Chondrocyte (in vitro differentiated cells): ENCODE results near the gene OR9A4. TPM values are rescaled to one million over a fixed set of nuclear protein-coding genes. Genes with fewer than 3 reads are reported as not detected.

Experiments used
- DNase-seq: peaks from one replicate; pipeline ENCODE4 v3.0.0; 2021; ENCODE audit warnings: mixed read lengths, low spot score
- H3K27ac Mint-ChIP-seq: one replicate; pipeline ENCODE4 v1.8.0; 2021; ENCODE audit warnings: mild to moderate bottlenecking, moderate library complexity, mixed read lengths; ENCODE audit not compliant: unreplicated experiment
- H3K27me3 Mint-ChIP-seq: 2 replicates; pipeline ENCODE4 v1.8.0; 2021; ENCODE audit warnings: low read depth, mixed read lengths
- H3K36me3 Mint-ChIP-seq: 2 replicates; pipeline ENCODE4 v1.8.0; 2021; ENCODE audit warnings: low read depth, mixed read lengths
- H3K4me1 Mint-ChIP-seq: 2 replicates; pipeline ENCODE4 v1.8.0; 2021; ENCODE audit warnings: low read depth, mild to moderate bottlenecking, mixed read lengths
- H3K4me3 Mint-ChIP-seq: one replicate; pipeline ENCODE4 v1.8.0; 2021; ENCODE audit warnings: mild to moderate bottlenecking, moderate library complexity, mixed read lengths; ENCODE audit not compliant: unreplicated experiment
- H3K9me3 Mint-ChIP-seq: 2 replicates; pipeline ENCODE4 v1.8.0; 2021; ENCODE audit warnings: low read depth, mixed read lengths
- CTCF ChIP-seq: fragments of 200-600 bp; sonication (generic); IDR thresholded peaks from 2 replicates; pipeline ENCODE4 v1.5.0; 2021; ENCODE audit warnings: antibody characterized with exemption, mild to moderate bottlenecking, moderate library complexity
- total RNA-seq: library from RNA; stranded (reverse); gene quantifications from 3 replicates; pipeline ENCODE4 v1.2.1, GENCODE V29; 2021

The OR9A4 gene
- total RNA-seq, 1 donor from 2014 or later: not detected

GRCh38 chr7:141960687-141961422 is 44.7 kb downstream of the OR9A4 start:
- no peak for DNase-seq
- H3K27ac Mint-ChIP-seq: no peak overlapping the region
- no peak for TF ChIP-seq CTCF
- H3K9me3 Mint-ChIP-seq: peaks cover 12% of the 10 kb centered on the region
- H3K4me1 Mint-ChIP-seq: no peaks in the 10 kb centered on the region
- H3K4me3 Mint-ChIP-seq: no peak overlapping the region
- no peaks in the 10 kb centered on the region for H3K36me3 Mint-ChIP-seq
- peaks cover 6% of the 10 kb centered on the region for H3K27me3 Mint-ChIP-seq

Other genes with a start within 250 kb of the OR9A4 start
- 8.0 to 9.2 TPM (median 8.5 TPM) in 3 replicates for gene DENND11, start 214.2 kb upstream of the OR9A4 start, total RNA-seq
- not detected in 3 replicates for gene WEE2, start 208.0 kb upstream of the OR9A4 start, total RNA-seq
- gene SSBP1, start 178.0 kb upstream of the OR9A4 start, total RNA-seq: 100 to 114 TPM (median 102 TPM) in 3 replicates
- 0.52 to 2.9 TPM in 2 of 3 replicates, not detected in the other for gene TAS2R3, start 152.3 kb upstream of the OR9A4 start, total RNA-seq
- gene TAS2R4, start 139.7 kb upstream of the OR9A4 start, total RNA-seq: 0.28 to 1.3 TPM (median 0.35 TPM) in 3 replicates
- 0.62 to 1.5 TPM (median 0.72 TPM) in 3 replicates for gene TAS2R5, start 126.2 kb upstream of the OR9A4 start, total RNA-seq
- gene PRSS37, start 74.9 kb upstream of the OR9A4 start, total RNA-seq: not detected in 3 replicates
- not detected in 3 replicates for gene CLEC5A, start 30.6 kb downstream of the OR9A4 start, total RNA-seq
- gene TAS2R38, start 57.4 kb downstream of the OR9A4 start, total RNA-seq: not detected in 3 replicates
- 0.10 to 0.27 TPM (median 0.17 TPM) in 3 replicates for gene MGAM, start 79.5 kb downstream of the OR9A4 start, total RNA-seq
- gene MGAM2, start 195.3 kb downstream of the OR9A4 start, total RNA-seq: not detected in 3 replicates